Cerebellar nuclear complex (tissue), 1 donor: Measurements from ENCODE around the gene NRXN3.

ENCODE experiments used
- DNase-seq, 2 experiments: peaks; one replicate each; lab custom pipeline; 2025; lab: John Stamatoyannopoulos, UW

Gene NRXN3

GRCh38 chr14:79467835-79468234 is 1297.7 kb downstream of the NRXN3 start:
- DNase-seq, result no peak

GRCh38 chr14:79468486-79468885 is 1298.3 kb downstream of the NRXN3 start:
- no peak for DNase-seq

GRCh38 chr14:79473651-79474050 is 1303.5 kb downstream of the NRXN3 start:
- no peak for DNase-seq

- no peak for DNase-seq
These were observed 1305.8 kb downstream of the NRXN3 start for GRCh38 chr14:79475887-79476532.

GRCh38 chr14:79476552-79476951 is 1306.4 kb downstream of the NRXN3 start:
- DNase-seq, result no peak

- DNase-seq, result no peak
These were observed 1310.0 kb downstream of the NRXN3 start for GRCh38 chr14:79480212-79480611.

GRCh38 chr14:79482825-79483224 is 1312.7 kb downstream of the NRXN3 start:
- no peak for DNase-seq

GRCh38 chr14:79483477-79484388 is 1313.6 kb downstream of the NRXN3 start:
- DNase-seq, result peak in 1 of 2 experiments; percentile 28

- no peak for DNase-seq
These were observed 1317.5 kb downstream of the NRXN3 start for GRCh38 chr14:79487632-79488031.

- no peak for DNase-seq
These were observed 1321.0 kb downstream of the NRXN3 start for GRCh38 chr14:79491161-79491560.

- DNase-seq, result no peak
These were observed 1323.0 kb downstream of the NRXN3 start for GRCh38 chr14:79493081-79493645.

- no peak for DNase-seq
These were observed 1326.5 kb downstream of the NRXN3 start for GRCh38 chr14:79496701-79497100.

- no peak for DNase-seq
These were observed 1330.3 kb downstream of the NRXN3 start for GRCh38 chr14:79500489-79500888.

GRCh38 chr14:79502136-79502750 is 1332.1 kb downstream of the NRXN3 start:
- no peak for DNase-seq

- DNase-seq, result no peak
These were observed 1332.6 kb downstream of the NRXN3 start for GRCh38 chr14:79502751-79503148.

- no peak for DNase-seq
These were observed 1340.5 kb downstream of the NRXN3 start for GRCh38 chr14:79510659-79511058.

- no peak for DNase-seq
These were observed 1341.0 kb downstream of the NRXN3 start for GRCh38 chr14:79511146-79511545.

- DNase-seq, result no peak
These were observed 1343.3 kb downstream of the NRXN3 start for GRCh38 chr14:79513446-79513845.

GRCh38 chr14:79514700-79515099 is 1344.5 kb downstream of the NRXN3 start:
- DNase-seq, result no peak

GRCh38 chr14:79515158-79515557 is 1345.0 kb downstream of the NRXN3 start:
- DNase-seq, result no peak

- no peak for DNase-seq
These were observed 1345.8 kb downstream of the NRXN3 start for GRCh38 chr14:79516009-79516408.

- DNase-seq, result no peak
These were observed 1355.2 kb downstream of the NRXN3 start for GRCh38 chr14:79525416-79525815.
